Stimulated activated CD8-positive, alpha-beta memory T cell treated with anti-CD3 and anti-CD28 coated beads, Interleukin-4, amount 100 ng/mL, for 1 hour (primary cell): ENCODE measurements around the gene CALD1.

Source experiments
- DNase-seq, 2 donors: peaks; one replicate each; pipeline ENCODE4 v3.0.0-alpha.2; 2020; ENCODE audit warnings: low read depth in 2 of 2, low spot score in 1 of 2

Gene CALD1

GRCh38 chr7:134778941-134779740 is at the start of gene CALD1:
Gene CALD1, plus strand, starts transcription at chr7:134779634. Its CDS starts 88,100 bp downstream, at chr7:134867734.
- no peak for DNase-seq

DNA sequence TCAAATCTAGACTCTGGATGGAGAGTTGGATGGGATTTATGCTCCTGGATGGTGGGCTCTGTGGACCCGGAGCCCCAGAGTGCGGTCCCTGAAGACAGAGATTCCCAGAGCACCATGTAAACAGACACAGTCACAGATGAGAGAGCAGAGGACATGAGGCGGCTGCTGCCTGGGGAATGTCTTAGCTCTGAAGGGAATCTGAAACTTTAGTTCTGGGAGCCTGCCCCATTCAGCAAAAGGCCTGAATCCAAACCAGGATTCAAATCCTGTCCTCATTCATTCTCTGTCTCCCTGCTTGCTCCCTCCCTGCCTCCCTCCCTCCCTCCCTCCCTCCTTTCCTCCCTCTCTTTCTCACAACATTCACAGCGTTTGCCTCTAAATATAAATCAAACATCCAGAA is 49.5 kb upstream of the CALD1 start:
- no peak for DNase-seq

- no peak for DNase-seq
These were observed 49.0 kb upstream of the CALD1 start for GRCh38 chr7:134730411-134730829.

- DNase-seq = no peak
These were observed 47.8 kb upstream of the CALD1 start for GRCh38 chr7:134731616-134732015.

DNA sequence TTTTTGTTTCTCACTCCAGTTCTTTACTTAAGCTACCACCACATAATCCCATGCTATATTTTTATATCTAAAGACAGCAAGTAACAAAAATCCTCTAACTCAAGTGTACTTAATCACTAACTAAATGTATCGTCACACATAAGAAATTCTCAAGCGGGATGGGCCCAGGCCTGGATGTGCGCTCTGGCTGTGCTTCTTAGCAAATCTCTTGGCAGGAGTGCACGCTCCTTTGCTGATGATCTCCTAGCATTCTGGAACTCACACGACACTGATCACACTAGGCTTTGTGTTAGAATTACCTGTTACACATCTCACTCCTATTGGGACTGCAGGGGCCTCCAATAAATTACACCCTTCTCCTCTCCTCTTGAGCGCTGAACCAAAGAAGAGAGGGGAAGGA is 46.7 kb upstream of the CALD1 start:
- DNase-seq = no peak

DNA sequence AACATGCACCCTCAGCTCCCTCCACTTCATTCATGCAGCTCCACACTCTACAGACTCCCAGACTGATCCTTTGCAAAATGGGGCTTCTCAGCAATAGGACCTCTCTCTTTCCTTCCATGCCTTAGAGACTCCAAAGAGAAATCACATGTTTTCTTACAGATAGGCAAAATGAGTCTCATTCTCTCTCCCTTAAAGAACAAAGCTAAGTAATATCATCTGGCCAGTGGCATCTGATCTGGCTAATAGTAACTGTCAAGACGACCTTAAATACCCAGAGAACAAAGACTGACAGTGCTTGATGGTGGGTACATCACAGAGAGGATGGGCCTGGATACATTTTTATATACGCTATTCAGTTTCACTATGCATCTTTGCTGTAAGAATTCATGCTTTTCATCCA is 43.1 kb upstream of the CALD1 start:
- DNase-seq = no peak

- DNase-seq = no peak
These were observed 41.7 kb upstream of the CALD1 start for GRCh38 chr7:134737566-134738345.

GRCh38 chr7:134739362-134739761 is 40.1 kb upstream of the CALD1 start:
- DNase-seq = no peak

DNA sequence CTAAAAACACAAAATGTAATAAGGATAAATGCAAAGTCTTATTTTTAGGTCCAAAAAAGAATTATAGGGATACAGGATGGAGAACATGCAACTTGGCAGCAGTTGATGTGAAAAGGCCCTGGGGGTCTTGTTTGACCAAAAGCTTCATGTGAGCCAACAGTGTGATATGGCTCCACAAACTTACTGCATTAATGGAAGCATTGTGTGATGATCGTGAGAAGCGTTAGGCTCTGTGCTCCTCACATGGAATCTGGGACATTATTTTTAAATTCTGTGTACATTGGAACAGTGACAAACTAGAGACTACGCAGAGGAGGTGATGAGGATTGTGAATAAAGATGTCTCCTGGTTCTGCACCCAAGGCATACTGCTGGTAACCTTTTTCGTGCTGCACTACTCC is 39.1 kb upstream of the CALD1 start:
- DNase-seq = no peak

DNA sequence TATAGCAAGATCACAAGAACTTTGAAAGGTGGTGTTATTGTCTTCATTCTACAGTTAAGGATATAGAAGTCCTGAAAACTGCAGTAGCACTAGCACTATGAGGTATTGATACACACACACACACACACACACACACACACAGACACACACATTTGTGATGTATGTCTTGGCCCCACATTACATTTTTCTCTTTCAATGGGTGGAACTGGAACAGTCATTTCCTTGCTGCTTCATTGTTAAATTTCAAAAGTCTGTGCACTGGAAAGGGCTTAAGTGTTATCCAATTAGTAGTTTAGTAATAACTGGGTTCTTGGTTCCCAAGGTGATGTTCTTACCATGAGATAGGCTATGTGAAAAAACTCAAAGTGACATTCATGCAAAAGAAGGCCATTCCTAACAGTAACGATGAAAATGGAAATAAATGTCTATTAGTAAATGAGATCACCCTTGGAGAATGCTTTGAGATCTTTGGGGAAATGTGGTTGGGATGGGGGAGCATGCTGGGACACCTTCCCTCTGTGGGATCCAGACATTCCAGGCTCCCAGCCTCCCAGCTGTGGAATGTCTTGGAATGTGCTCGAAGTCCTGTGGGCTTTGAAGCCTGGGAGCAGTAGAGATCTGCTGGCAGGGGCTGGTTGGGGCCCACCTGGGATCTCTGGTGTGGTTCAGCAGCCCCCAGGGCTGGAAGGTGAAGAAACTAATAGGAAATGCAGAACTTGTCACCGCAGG is 37.4 kb upstream of the CALD1 start:
- no peak for DNase-seq

DNA sequence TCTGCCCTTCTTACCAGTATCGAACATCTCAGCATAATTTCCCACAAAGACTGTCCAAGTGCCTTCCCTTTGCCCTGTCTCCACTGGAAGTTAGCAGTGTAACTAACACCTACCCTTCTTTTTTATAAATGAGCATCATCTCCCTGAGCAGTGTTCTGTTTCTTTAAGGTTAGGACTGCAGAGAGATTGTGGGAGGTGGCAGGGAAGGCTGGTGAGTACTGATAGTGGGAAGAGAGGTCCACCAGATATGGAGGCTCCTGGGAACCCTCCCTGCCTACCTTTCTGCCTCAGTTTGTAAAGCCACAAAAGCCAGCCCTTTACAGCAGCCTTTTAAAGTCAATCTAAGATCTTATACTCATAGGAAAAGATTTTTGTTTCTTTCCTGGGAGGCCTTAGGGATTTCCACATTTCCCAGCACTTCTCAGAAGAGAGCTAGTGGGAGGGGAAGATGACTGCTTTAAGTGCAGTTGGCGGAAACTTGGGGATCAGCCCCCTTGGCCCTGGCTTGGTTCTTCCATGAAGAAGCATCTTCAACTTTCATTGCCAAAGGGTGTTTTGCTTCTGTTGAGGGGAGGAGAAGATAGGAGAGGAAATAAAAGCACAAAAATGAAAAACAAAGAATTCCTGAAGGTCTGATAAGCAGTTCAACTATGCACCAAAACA is 36.6 kb upstream of the CALD1 start:
- no peak for DNase-seq

GRCh38 chr7:134744569-134744968 is 34.9 kb upstream of the CALD1 start:
- DNase-seq = no peak

GRCh38 chr7:134747326-134747725 is 32.1 kb upstream of the CALD1 start:
- no peak for DNase-seq

DNA sequence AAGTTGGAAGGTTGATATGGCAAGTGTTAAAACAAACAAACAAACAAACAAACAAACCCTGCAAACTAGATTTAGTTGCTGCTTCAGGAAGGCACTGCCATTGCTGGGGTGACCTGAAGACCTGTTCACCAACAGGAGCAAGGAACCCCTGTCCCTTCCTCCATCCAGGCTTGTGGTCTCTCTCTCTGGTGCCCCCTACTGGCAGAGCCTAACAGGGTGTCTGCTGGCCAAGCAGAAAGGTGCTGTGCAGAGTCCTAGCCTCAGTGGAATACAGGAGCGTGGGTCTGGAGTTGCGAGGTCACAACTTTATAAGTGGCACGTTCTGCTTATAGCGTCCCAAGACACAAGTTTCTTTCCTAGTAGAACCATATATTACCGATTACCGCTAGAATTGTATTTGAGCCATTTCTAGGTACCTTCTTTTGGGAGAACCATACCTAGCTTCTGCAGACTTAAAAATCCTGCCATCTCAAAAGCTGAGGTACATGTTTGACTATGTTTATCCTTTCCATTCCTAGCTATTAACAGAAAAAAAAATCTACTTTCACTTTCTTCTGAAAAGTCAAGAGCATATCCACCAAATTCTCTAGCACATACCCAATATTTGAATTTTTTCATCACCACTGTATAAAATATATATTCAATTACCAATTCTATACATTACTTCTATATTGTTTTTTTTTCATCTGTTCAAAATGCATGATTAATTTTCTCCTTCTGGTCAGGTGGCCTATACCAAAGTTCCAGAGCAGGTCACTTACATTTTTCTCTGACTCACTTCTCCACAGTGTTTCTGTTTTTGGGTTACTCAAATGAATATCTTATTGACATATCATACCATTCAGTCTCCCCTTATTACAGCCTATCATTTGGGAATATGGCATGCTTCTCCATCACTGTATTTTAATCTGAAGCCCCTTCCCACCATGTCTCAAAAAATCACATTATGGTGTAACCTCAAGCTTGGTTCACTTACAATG is 29.1 kb upstream of the CALD1 start:
- DNase-seq = peak; percentile 18 to 40

- no peak for DNase-seq
These were observed 27.3 kb upstream of the CALD1 start for GRCh38 chr7:134752006-134752760.

DNA sequence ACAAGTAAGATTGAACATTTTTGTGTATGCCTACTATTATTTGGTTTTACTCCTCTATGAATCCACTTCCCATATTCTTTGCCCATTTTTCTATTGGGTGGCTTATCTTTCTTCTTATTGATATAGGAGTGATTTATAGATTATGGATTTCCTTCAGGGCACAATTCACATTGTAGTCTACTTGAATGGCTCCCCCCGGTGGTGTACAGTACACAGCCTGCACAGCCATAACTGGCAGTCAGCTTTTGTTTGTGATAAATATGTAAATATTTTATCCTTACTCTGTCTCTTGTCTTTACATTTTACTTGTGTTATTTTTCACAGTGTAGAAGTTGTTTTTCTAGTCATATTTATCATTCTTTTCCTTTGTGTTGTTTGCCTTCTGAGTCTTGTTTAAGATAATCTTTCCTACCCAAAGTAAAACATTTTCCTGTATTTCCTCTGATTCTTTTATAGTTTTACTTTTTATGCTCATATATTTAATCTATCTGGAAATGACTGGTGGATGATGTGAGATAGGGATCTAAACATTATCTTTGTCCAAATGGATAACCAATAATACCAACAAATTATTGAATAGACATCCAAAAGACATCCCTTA is 23.9 kb upstream of the CALD1 start:
- peak in 1 of 2 donors; percentile 2 for DNase-seq

- no peak for DNase-seq
These were observed 21.5 kb upstream of the CALD1 start for GRCh38 chr7:134757938-134758337.

GRCh38 chr7:134758981-134759380 is 20.5 kb upstream of the CALD1 start:
- no peak for DNase-seq

DNA sequence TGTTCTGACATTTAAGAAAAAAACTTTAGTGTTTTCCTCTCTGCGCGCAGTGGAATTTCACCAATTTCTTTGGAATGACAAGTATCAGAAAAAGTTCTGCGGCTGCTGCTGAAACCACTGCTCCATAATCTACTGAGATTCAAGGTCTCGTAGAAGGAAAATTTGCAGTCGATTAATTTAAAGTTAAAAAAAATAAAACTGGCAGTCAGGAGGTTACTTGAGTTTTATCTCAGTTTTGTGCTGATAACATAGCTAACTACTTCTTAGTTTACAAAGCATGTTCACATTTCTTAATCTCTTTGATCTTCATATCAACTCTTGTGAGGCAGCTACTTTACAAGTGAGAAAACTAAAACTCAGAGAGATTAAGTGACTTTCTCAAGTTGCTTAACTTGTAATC is 18.2 kb upstream of the CALD1 start:
- no peak for DNase-seq
